Large intestine (tissue), 3 donors: Measurements from ENCODE around the gene TANGO6. TPM values are rescaled to one million over a fixed set of nuclear protein-coding genes. Genes with fewer than 3 reads are reported as not detected.
"Not testable (repeated sequence)": the region's sequence is repeated elsewhere in the genome, so short reads cannot be mapped to it uniquely, and the experiment has no call there.

Experiments used
- DNase-seq, 2 donors: peaks; one replicate each; pipeline versions ENCODE4 v3.0.0 to v3.0.0-alpha.2; 2013
- H3K27ac ChIP-seq: one replicate; pipeline ENCODE4 v1.5.1; 2013; ENCODE audit warnings: low read length
- H3K27me3 ChIP-seq: 2 replicates; pipeline ENCODE4 v1.6.1; 2013; ENCODE audit warnings: low read length; ENCODE audit not compliant: control insufficient read depth, insufficient read depth
- H3K36me3 ChIP-seq: 2 replicates; pipeline ENCODE4 v1.6.1; 2013; ENCODE audit warnings: low read length; ENCODE audit not compliant: control insufficient read depth, insufficient read depth
- H3K4me1 ChIP-seq: one replicate; pipeline ENCODE4 v1.6.1; 2013; ENCODE audit warnings: low read length; ENCODE audit not compliant: control insufficient read depth, insufficient read depth
- H3K4me3 ChIP-seq: one replicate; pipeline ENCODE4 v1.5.1; 2013; ENCODE audit warnings: low read length
- H3K9me3 ChIP-seq: one replicate; pipeline ENCODE4 v1.6.1; 2013; ENCODE audit warnings: mild to moderate bottlenecking, low read depth, low read length, moderate library complexity; ENCODE audit not compliant: control insufficient read depth
- WGBS: methylation state at CpG from one replicate; pipeline ENCODE4 v1.1.5; 2013; ENCODE audit warnings: low lambda C conversion rate; ENCODE audit not compliant: insufficient coverage; 5-methylcytosine and 5-hydroxymethylcytosine counted together
- polyA plus RNA-seq: library from polyadenylated mRNA; unstranded; fragments of 120-200 nt; gene quantifications from one replicate; pipeline ENCODE4 v1.2.1, GENCODE V29; 2013

Gene TANGO6
- polyA plus RNA-seq, 1 donor: 4.5 TPM

- not testable (repeated sequence) for H3K4me3 ChIP-seq, DNase-seq, H3K9me3 ChIP-seq, H3K27me3 ChIP-seq, H3K4me1 ChIP-seq, H3K27ac ChIP-seq, H3K36me3 ChIP-seq
- WGBS: no CpG with 5 or more reads among the region's 10 CpGs
These were observed 283.5 kb downstream of the TANGO6 start for GRCh38 chr16:69126801-69127200.

GRCh38 chr16:69127966-69128510, 284.7 kb downstream of the TANGO6 start:
- Histone ChIP-seq H3K27me3 (no peaks in the 10 kb centered on the region), H3K4me1 (no peaks in the 10 kb centered on the region), H3K4me3 (no peak overlapping the region), H3K27ac (no peak overlapping the region), H3K9me3 (no peaks in the 10 kb centered on the region), H3K36me3 (peaks cover 4% of the 10 kb centered on the region)
- DNase-seq: no peak
- WGBS: no CpG with 5 or more reads among the region's 12 CpGs

- Histone ChIP-seq H3K36me3 (peaks cover 6% of the 10 kb centered on the region), H3K27me3 (no peaks in the 10 kb centered on the region), H3K4me3 (no peak overlapping the region), H3K4me1 (peaks cover 3% of the 10 kb centered on the region), H3K27ac (no peak overlapping the region), H3K9me3 (no peaks in the 10 kb centered on the region)
- 82% methylated on average over 2 of the region's 6 CpGs for WGBS
- DNase-seq: no peak
These were observed 287.1 kb downstream of the TANGO6 start for GRCh38 chr16:69130461-69130860.

GRCh38 chr16:69131167-69131838, 288.0 kb downstream of the TANGO6 start:
- no peak for DNase-seq
- no peaks in the 10 kb centered on the region for H3K27me3 ChIP-seq
- no peaks in the 10 kb centered on the region for H3K9me3 ChIP-seq
- WGBS: 4% methylated on average over 5 of the region's 15 CpGs
- H3K4me3 ChIP-seq: peak overlapping the region; percentile 99
- peak overlapping the region; percentile 94 for H3K27ac ChIP-seq
- H3K36me3 ChIP-seq: peaks cover 9% of the 10 kb centered on the region
- H3K4me1 ChIP-seq: peaks cover 3% of the 10 kb centered on the region

- H3K4me1 ChIP-seq: peaks cover 3% of the 10 kb centered on the region
- H3K27me3 ChIP-seq: no peaks in the 10 kb centered on the region
- peak; percentile 84 to 90 for DNase-seq
- peaks cover 12% of the 10 kb centered on the region for H3K36me3 ChIP-seq
- no CpG with 5 or more reads among the region's 53 CpGs for WGBS
- no peaks in the 10 kb centered on the region for H3K9me3 ChIP-seq
- H3K27ac ChIP-seq: peak overlapping the region; percentile 94
- H3K4me3 ChIP-seq: peak overlapping the region; percentile 99
These were observed 288.6 kb downstream of the TANGO6 start for GRCh38 chr16:69131839-69132423.

GRCh38 chr16:69132424-69133252, 289.3 kb downstream of the TANGO6 start, which contains the start of the genes CHTF8 and UTP4:
Gene CHTF8, minus strand, starts transcription at chr16:69132588. Its CDS starts 11,130 bp downstream, at chr16:69121458.
Gene UTP4, plus strand, starts transcription at chr16:69132649. Its CDS starts 811 bp downstream, at chr16:69133460.
- peak; percentile 83 to 93 for DNase-seq
- Histone ChIP-seq H3K4me3 (peak within 1 kb of the TSS; percentile 99), H3K4me1 (peaks cover 3% of the 10 kb centered on the region), H3K9me3 (no peaks in the 10 kb centered on the region), H3K27ac (peak within 1 kb of the TSS; percentile 94), H3K36me3 (peaks cover 18% of the 10 kb centered on the region), H3K27me3 (no peaks in the 10 kb centered on the region)
- WGBS: no CpG with 5 or more reads among the region's 78 CpGs

GRCh38 chr16:69133373-69133954, 290.1 kb downstream of the TANGO6 start:
- Histone ChIP-seq H3K4me1 (peaks cover 3% of the 10 kb centered on the region), H3K4me3 (peak overlapping the region; percentile 93), H3K36me3 (peaks cover 23% of the 10 kb centered on the region), H3K27me3 (no peaks in the 10 kb centered on the region), H3K27ac (no peak overlapping the region), H3K9me3 (no peaks in the 10 kb centered on the region)
- peak in 1 of 2 donors; percentile 11 for DNase-seq
- WGBS: no CpG with 5 or more reads among the region's 5 CpGs

Other genes starting within 250 kb of the TANGO6 start
- 5.1 TPM for gene CDH3, start 198.2 kb upstream of the TANGO6 start, polyA plus RNA-seq
- 341 TPM for gene CDH1, start 106.2 kb upstream of the TANGO6 start, polyA plus RNA-seq